NCI-H2227 treated with DMSO at 0.1 percent for 48 hours (cell line): ENCODE data around the gene DCUN1D2.
"Not testable (repeated sequence)": the region's sequence is repeated elsewhere in the genome, so short reads cannot be mapped to it uniquely, and the experiment has no call there.

Experiments used
- DNase-seq: peaks from one replicate; lab custom pipeline; 2025; lab: John Stamatoyannopoulos, UW

DCUN1D2 gene

DNA sequence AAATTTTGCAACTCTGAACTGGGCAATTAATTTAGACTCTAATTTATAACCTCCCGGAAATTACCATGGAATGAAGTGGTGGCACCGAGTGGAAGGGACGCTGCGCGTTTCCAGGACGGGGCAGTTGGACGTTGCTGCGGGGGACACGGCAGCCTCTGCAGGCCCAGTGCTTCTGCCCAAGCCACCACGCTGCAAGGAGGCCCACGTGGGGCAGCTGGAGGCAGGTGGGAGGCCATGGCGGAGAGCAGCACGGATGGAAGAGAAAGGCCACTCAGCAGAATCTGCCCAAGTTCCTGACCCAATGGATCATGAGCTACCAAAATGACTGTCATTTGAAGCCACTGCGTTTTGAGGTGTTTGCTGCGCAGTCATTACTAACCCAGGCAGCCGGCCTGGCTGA, 26.0 kb downstream of the DCUN1D2 start:
- DNase-seq, result no peak

- no peak for DNase-seq
Measured at GRCh38 chr13:113461022-113461751, 29.3 kb downstream of the DCUN1D2 start.

GRCh38 chr13:113460599-113460998, 29.9 kb downstream of the DCUN1D2 start:
- DNase-seq, result no peak

DNA sequence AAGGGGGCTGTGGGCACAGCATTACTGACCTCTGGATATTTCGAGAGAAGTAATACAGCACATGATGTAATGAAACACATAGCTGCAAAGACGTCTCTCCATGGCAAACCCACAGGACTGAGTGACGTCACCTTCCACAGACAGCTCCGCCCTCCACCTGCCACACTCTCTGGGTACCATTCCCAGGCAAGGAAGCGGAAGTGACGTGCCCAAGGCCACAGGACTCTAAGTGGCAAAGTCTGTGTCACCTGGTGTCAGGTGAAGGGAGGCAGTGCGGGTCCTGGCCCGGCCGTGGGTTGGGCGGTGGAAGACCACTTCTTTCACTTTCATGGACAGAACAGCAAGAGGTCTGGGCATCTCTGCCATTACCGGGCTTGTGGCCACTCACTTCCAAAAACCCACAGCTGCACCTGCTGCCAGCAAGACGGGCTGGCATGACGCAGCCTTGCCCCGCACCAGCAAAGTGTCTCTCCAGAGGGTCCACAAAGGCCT, 30.4 kb downstream of the DCUN1D2 start:
- DNase-seq, result no peak

DNA sequence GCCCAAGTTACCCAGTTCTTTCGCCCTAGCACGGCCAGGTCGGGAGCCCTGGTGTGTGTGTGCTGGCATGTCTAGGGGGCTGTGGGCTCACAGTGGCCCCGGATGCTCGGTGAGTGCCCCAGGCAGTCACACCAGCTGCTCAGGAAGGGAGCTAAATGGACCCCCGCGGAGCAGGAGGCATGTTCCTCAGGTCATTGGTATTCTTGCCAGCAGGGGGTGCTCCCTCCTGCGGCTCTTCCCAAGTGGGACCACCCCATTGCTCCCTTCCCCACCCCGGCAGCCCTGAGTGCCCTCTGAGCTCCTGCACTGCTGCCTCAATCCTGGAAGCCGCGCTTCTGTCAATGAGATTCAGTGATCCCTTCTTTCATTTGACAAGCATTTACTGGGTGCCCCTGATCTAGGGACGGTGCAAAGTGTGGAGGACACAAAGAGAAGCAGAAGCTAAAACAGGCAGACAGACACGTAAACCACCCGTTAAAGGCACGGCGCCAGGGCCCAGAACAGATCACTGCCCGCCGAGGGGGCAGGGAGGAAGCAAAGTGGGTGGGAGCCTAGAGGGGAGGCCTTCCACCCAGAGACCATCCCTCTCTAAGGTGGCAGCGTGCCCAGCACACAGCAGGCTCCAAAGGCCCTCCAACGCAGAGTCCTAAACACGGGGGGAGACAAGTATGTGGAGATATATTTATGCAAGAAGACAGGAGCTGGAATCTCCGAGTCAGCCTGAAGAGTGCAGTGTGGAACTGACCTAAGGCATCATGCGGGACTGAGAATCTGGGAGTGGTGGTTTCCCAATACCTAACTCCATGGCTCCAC, 32.1 kb downstream of the DCUN1D2 start:
- DNase-seq, result no peak

DNA sequence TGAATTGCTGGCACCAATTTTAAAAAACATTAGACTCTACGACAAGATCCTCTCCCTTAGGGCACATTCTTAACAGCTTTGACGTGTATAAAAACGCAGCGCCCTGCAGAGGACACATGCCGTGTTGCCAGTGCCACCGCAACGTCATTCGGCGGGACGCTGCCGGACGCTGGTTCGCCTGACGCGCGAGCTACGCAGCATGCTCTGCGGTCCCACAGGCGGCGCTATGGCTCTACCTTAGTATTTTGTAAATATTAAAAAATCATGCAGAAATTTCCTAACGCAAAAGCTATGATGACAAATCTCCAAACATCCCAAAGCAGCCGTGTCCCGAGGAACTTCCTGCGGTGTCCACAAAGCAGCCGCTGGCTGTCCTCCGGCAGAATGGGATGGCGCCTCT, 33.0 kb downstream of the DCUN1D2 start:
- no peak for DNase-seq

- DNase-seq, result no peak
Measured at GRCh38 chr13:113456116-113456702, 34.3 kb downstream of the DCUN1D2 start.

- no peak for DNase-seq
Measured at GRCh38 chr13:113455384-113455783, 35.1 kb downstream of the DCUN1D2 start.

GRCh38 chr13:113454936-113455335, 35.6 kb downstream of the DCUN1D2 start:
- DNase-seq, result no peak

- no peak for DNase-seq
Measured at GRCh38 chr13:113452942-113453901, 37.3 kb downstream of the DCUN1D2 start, which contains the start of gene ADPRHL1. ADPRHL1 (minus strand) TSS chr13:113453488; CDS start chr13:113453437, 51 bp downstream.

DNA sequence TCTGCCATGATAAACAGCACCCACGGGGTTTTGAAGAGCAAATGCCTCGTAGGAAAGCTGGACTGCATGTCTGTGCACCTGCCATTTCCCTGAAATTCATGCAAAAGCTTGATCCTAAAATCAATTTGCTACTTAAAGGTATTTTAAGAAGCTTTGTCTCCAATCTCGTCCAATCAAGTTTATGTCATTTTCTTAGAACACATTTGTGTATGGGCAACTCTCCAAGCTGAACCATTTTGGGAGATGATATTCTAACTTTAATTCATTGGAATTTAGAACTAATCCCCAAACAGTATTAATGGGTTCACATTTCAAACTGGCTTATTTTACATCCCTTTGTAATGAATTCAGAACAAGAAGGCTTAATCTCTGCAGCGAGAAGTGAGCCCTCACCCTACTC, 38.0 kb downstream of the DCUN1D2 start:
- DNase-seq, result no peak

DNA sequence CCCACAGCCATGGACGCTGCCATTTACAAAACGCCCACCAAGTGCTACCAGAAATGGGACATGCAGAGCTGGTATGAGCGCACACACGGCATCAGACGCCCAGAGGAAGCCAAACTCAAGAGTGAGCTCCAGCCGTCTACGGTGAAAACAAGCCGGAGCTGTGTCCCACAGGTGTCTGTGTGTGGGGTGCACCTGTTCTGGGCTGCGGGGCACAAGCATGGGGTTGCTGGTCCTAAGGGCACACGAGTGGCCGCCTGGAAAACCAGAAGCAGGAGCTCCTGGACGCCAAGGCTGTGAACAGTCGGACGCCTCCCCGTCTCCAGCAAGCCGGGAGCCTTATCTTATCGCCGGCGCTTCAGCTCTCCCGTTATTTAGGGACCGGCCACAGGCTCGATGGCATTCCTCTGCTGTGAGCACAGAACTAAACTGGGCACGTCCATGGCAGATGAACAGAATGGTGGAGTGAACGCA, 38.5 kb downstream of the DCUN1D2 start:
- no peak for DNase-seq

- not testable (repeated sequence) for DNase-seq
Measured at GRCh38 chr13:113450861-113451620, 39.5 kb downstream of the DCUN1D2 start.

GRCh38 chr13:113450348-113450744, 40.2 kb downstream of the DCUN1D2 start:
- not testable (repeated sequence) for DNase-seq

GRCh38 chr13:113449693-113450347, 40.7 kb downstream of the DCUN1D2 start:
- no peak for DNase-seq

- DNase-seq, result peak; percentile 86
Measured at GRCh38 chr13:113448885-113449692, 41.4 kb downstream of the DCUN1D2 start.

DNA sequence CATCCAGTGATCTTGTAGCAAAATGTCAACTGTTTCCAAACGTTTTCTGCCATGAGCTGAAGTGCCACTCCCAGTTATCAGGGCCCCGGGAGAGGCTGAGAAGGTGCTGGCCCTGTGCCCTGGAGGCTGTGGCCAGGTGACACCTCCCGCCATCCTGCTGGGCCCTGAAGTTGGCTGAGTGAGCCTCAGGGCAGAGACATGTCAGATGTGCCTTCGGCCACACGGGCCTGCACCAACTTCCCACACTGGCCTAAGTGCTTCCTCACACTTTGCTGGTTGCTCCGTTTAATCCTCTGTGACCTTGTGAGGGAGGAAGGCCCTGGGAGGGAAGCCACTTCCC, 42.0 kb downstream of the DCUN1D2 start:
- no peak for DNase-seq

GRCh38 chr13:113447596-113447995, 42.9 kb downstream of the DCUN1D2 start:
- DNase-seq, result no peak

- no peak for DNase-seq
Measured at GRCh38 chr13:113446488-113446854, 44.0 kb downstream of the DCUN1D2 start.
